ENCODE data around the gene IPCEF1.

IPCEF1 gene

DNA sequence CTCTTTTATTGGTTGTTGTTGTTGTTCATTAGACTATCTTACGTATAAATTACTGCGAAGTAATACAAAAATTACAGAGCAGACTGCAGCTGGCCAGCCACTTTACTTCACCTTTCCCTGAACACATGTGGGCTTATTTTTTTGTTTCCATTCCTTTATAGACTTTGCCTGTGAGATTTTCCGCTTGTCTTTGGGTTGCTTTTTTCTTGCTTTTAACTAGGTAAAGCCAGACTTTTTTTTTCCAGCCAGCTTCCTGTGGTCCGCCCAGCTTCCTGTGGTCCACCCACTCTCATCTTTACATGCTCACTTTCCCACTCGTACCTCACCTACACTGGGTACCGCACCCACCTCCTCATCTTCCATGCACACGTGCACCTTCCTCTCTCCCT lies 79.0 kb downstream of the IPCEF1 start (continued):
- TF ChIP-seq ARNTL (CRISPR knock-in tag; IDR thresholded peaks at IDR 0.05; ENCODE audit: borderline replicate concordance, low read depth), result no peak
- no peak for TF ChIP-seq TCF4 (CRISPR knock-in tag; IDR thresholded peaks at IDR 0.05; ENCODE audit: borderline replicate concordance)
- no peak for TF ChIP-seq CSDC2 (CRISPR knock-in tag; IDR thresholded peaks at IDR 0.05)
- no peak for TF ChIP-seq ZNF70 (CRISPR knock-in tag; IDR thresholded peaks at IDR 0.05)

DNA sequence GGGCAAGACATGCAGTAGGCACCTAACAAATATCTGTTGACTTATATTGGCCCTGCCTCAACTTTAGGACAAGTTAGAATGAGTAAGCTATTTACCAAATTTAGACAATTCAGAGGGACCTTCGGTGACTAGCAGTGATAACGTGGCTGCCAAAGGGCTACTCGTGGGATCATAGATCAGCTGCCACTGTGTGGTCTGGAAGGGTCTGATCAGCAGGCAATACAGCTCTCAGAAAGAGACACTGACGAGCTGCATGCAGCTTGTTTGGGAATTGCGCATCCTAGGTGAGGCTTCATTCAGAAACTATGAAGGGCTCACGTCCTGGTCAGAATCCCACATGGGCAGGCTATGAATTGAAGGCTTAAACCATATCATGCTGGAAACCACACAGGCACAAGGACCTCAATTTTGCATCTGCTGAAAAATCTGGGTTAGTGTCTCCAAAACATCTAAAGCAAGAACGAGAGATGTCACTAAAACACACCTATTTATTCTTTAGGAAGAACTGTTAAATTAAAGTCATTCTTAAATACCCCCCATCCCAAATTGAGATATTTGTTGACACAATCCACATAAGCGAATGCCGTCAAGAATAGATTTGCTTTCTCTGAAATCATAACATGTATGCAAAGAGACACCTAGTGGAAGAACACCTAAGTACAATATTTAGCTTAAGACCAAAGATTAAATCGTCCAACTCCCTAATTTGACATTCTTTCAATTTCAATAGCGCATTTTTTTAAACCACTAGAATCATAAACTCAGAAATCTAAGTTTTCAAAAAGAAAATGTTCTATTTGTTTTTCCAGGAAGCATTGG lies 79.6 kb downstream of the IPCEF1 start:
- TF ChIP-seq ISL1 (CRISPR knock-in tag; IDR thresholded peaks at IDR 0.05), result no peak
- TF ChIP-seq TCF4 (CRISPR knock-in tag; IDR thresholded peaks at IDR 0.05; ENCODE audit: borderline replicate concordance), result no peak
- TF ChIP-seq, protein P1, sequence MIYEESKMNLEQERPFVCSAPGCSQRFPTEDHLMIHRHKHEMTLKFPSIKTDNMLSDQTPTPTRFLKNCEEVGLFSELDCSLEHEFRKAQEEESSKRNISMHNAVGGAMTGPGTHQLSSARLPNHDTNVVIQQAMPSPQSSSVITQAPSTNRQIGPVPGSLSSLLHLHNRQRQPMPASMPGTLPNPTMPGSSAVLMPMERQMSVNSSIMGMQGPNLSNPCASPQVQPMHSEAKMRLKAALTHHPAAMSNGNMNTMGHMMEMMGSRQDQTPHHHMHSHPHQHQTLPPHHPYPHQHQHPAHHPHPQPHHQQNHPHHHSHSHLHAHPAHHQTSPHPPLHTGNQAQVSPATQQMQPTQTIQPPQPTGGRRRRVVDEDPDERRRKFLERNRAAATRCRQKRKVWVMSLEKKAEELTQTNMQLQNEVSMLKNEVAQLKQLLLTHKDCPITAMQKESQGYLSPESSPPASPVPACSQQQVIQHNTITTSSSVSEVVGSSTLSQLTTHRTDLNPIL (CRISPR knock-in tag; IDR thresholded peaks at IDR 0.05; ENCODE audit: low read depth), result no peak
- no peak for TF ChIP-seq OSR1 (CRISPR knock-in tag; IDR thresholded peaks at IDR 0.05)
- no peak for TF ChIP-seq ESRRG (CRISPR knock-in tag; IDR thresholded peaks at IDR 0.05)
- TF ChIP-seq, protein P2, sequence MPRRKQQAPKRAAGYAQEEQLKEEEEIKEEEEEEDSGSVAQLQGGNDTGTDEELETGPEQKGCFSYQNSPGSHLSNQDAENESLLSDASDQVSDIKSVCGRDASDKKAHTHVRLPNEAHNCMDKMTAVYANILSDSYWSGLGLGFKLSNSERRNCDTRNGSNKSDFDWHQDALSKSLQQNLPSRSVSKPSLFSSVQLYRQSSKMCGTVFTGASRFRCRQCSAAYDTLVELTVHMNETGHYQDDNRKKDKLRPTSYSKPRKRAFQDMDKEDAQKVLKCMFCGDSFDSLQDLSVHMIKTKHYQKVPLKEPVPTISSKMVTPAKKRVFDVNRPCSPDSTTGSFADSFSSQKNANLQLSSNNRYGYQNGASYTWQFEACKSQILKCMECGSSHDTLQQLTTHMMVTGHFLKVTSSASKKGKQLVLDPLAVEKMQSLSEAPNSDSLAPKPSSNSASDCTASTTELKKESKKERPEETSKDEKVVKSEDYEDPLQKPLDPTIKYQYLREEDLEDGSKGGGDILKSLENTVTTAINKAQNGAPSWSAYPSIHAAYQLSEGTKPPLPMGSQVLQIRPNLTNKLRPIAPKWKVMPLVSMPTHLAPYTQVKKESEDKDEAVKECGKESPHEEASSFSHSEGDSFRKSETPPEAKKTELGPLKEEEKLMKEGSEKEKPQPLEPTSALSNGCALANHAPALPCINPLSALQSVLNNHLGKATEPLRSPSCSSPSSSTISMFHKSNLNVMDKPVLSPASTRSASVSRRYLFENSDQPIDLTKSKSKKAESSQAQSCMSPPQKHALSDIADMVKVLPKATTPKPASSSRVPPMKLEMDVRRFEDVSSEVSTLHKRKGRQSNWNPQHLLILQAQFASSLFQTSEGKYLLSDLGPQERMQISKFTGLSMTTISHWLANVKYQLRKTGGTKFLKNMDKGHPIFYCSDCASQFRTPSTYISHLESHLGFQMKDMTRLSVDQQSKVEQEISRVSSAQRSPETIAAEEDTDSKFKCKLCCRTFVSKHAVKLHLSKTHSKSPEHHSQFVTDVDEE (CRISPR knock-in tag; IDR thresholded peaks at IDR 0.05), result no peak
- TF ChIP-seq GLIS3 (CRISPR knock-in tag; IDR thresholded peaks at IDR 0.05), result no peak
- no peak for TF ChIP-seq PPARA (CRISPR knock-in tag; IDR thresholded peaks at IDR 0.05; ENCODE audit: borderline replicate concordance)
- no peak for TF ChIP-seq CSDC2 (CRISPR knock-in tag; IDR thresholded peaks at IDR 0.05)
- no peak for TF ChIP-seq TOX (CRISPR knock-in tag; IDR thresholded peaks at IDR 0.05; ENCODE audit: borderline replicate concordance)
- ATAC-seq, result peak; percentile 73; the same call in 2 of the 3 replicates

DNA sequence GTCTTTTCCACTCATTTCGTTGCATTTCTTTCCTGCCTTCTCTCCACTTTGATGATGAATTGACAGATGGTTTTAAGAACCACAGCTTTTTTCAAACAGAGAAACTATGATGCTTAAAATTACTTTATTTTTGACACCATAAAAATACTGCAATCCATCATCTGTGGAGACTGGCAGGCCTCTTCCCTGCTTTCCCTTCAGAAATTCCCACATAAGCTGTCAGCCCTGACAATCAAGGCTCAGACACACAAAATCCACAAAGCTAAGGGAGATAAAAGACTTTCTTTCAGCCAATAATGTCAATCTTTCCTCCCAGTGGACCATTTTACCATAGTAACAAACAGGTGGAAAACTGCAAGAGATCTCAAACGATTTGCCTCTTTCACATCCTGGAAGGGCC lies 82.4 kb downstream of the IPCEF1 start:
- no peak for TF ChIP-seq ZNF70 (CRISPR knock-in tag; IDR thresholded peaks at IDR 0.05)
- no peak for TF ChIP-seq ESRRG (CRISPR knock-in tag; IDR thresholded peaks at IDR 0.05)
- TF ChIP-seq, protein P3, sequence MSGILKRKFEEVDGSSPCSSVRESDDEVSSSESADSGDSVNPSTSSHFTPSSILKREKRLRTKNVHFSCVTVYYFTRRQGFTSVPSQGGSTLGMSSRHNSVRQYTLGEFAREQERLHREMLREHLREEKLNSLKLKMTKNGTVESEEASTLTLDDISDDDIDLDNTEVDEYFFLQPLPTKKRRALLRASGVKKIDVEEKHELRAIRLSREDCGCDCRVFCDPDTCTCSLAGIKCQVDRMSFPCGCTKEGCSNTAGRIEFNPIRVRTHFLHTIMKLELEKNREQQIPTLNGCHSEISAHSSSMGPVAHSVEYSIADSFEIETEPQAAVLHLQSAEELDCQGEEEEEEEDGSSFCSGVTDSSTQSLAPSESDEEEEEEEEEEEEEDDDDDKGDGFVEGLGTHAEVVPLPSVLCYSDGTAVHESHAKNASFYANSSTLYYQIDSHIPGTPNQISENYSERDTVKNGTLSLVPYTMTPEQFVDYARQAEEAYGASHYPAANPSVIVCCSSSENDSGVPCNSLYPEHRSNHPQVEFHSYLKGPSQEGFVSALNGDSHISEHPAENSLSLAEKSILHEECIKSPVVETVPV (CRISPR knock-in tag; IDR thresholded peaks at IDR 0.05), result no peak
- TF ChIP-seq ISL1 (CRISPR knock-in tag; IDR thresholded peaks at IDR 0.05), result no peak
- TF ChIP-seq, protein P4, sequence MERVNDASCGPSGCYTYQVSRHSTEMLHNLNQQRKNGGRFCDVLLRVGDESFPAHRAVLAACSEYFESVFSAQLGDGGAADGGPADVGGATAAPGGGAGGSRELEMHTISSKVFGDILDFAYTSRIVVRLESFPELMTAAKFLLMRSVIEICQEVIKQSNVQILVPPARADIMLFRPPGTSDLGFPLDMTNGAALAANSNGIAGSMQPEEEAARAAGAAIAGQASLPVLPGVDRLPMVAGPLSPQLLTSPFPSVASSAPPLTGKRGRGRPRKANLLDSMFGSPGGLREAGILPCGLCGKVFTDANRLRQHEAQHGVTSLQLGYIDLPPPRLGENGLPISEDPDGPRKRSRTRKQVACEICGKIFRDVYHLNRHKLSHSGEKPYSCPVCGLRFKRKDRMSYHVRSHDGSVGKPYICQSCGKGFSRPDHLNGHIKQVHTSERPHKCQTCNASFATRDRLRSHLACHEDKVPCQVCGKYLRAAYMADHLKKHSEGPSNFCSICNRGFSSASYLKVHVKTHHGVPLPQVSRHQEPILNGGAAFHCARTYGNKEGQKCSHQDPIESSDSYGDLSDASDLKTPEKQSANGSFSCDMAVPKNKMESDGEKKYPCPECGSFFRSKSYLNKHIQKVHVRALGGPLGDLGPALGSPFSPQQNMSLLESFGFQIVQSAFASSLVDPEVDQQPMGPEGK (CRISPR knock-in tag; IDR thresholded peaks at IDR 0.05; ENCODE audit: borderline replicate concordance), result no peak
- no peak for TF ChIP-seq ARNTL (CRISPR knock-in tag; IDR thresholded peaks at IDR 0.05; ENCODE audit: borderline replicate concordance, low read depth)
- TF ChIP-seq, protein P2 (CRISPR knock-in tag; IDR thresholded peaks at IDR 0.05), result no peak
- TF ChIP-seq PPARA (CRISPR knock-in tag; IDR thresholded peaks at IDR 0.05; ENCODE audit: borderline replicate concordance), result no peak
- TF ChIP-seq BACH2 (CRISPR knock-in tag; IDR thresholded peaks at IDR 0.05; ENCODE audit: borderline replicate concordance), result no peak
- TF ChIP-seq ZFP3 (CRISPR knock-in tag; IDR thresholded peaks at IDR 0.05), result no peak
- no peak for TF ChIP-seq GLIS3 (CRISPR knock-in tag; IDR thresholded peaks at IDR 0.05)
- TF ChIP-seq, protein P5, sequence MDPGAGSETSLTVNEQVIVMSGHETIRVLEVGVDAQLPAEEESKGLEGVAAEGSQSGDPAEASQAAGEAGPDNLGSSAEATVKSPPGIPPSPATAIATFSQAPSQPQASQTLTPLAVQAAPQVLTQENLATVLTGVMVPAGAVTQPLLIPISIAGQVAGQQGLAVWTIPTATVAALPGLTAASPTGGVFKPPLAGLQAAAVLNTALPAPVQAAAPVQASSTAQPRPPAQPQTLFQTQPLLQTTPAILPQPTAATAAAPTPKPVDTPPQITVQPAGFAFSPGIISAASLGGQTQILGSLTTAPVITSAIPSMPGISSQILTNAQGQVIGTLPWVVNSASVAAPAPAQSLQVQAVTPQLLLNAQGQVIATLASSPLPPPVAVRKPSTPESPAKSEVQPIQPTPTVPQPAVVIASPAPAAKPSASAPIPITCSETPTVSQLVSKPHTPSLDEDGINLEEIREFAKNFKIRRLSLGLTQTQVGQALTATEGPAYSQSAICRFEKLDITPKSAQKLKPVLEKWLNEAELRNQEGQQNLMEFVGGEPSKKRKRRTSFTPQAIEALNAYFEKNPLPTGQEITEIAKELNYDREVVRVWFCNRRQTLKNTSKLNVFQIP (CRISPR knock-in tag; IDR thresholded peaks at IDR 0.05; ENCODE audit: borderline replicate concordance, low read depth), result no peak
- no peak for ATAC-seq
